ENCODE results near the gene TMEM151B. TPM values are rescaled to one million over a fixed set of nuclear protein-coding genes. Genes with fewer than 3 reads are reported as not detected.

TMEM151B gene
- total RNA-seq, 3 donors from 2014 or later (not counting 1 experiment from before 2014, with no cell fraction given), result not detected

GRCh38 chr6:44234101-44235025, 35.9 kb upstream of the TMEM151B start:
- Mint-ChIP-seq H3K27me3 (ENCODE audit: low read depth in 2 of 2) (no peaks in the 10 kb centered on the region), H3K27ac (peak overlapping the region in 1 of 2 donors; percentile 33), H3K9me3 (no peaks in the 10 kb centered on the region), H3K4me3 (no peak overlapping the region), H3K36me3 (no peaks in the 10 kb centered on the region), H3K4me1 (peaks cover 8 to 16% of the 10 kb centered on the region in 2 donors)
- 80% methylated on average over 5 of the region's 5 CpGs for WGBS (ENCODE audit: insufficient coverage)
- Histone ChIP-seq H3K4me3 (ENCODE audit: low read length) (no peak overlapping the region), H3K4me1 (ENCODE audit: control insufficient read depth, insufficient read depth, low read length) (peaks cover 20% of the 10 kb centered on the region), H3K9me3 (ENCODE audit: control insufficient read depth, insufficient read depth, low read length) (no peaks in the 10 kb centered on the region), H3K27me3 (ENCODE audit: control insufficient read depth, insufficient read depth, low read length) (no peaks in the 10 kb centered on the region), H3K36me3 (ENCODE audit: control insufficient read depth, insufficient read depth, low read length) (no peaks in the 10 kb centered on the region), H3K27ac (ENCODE audit: low read length) (no peak overlapping the region)
- TF ChIP-seq CTCF (IDR thresholded peaks at IDR 0.05), result no peak
- intact Hi-C loops (cut with micrococcal nuclease), result no loop called here
- DNase-seq (peak in 1 of 2 donors; percentile 43), ATAC-seq (no peak)

GRCh38 chr6:44235269-44235668, 35.0 kb upstream of the TMEM151B start:
- Mint-ChIP-seq H3K36me3 (no peaks in the 10 kb centered on the region), H3K9me3 (no peaks in the 10 kb centered on the region), H3K4me3 (no peak overlapping the region), H3K27me3 (ENCODE audit: low read depth in 2 of 2) (no peaks in the 10 kb centered on the region), H3K4me1 (peaks cover 8 to 16% of the 10 kb centered on the region in 2 donors), H3K27ac (no peak overlapping the region)
- intact Hi-C loops (cut with micrococcal nuclease), result no loop called here
- Histone ChIP-seq H3K4me3 (ENCODE audit: low read length) (no peak overlapping the region), H3K27me3 (ENCODE audit: control insufficient read depth, insufficient read depth, low read length) (no peaks in the 10 kb centered on the region), H3K4me1 (ENCODE audit: control insufficient read depth, insufficient read depth, low read length) (peaks cover 20% of the 10 kb centered on the region), H3K9me3 (ENCODE audit: control insufficient read depth, insufficient read depth, low read length) (no peaks in the 10 kb centered on the region), H3K36me3 (ENCODE audit: control insufficient read depth, insufficient read depth, low read length) (no peaks in the 10 kb centered on the region), H3K27ac (ENCODE audit: low read length) (no peak overlapping the region)
- WGBS (ENCODE audit: insufficient coverage), result 83% methylated on average over 5 of the region's 6 CpGs
- ATAC-seq (no peak), DNase-seq (no peak)
- TF ChIP-seq CTCF (IDR thresholded peaks at IDR 0.05), result no peak

- 94% methylated on average over 5 of the region's 6 CpGs for WGBS (ENCODE audit: insufficient coverage)
- DNase-seq (no peak), ATAC-seq (no peak)
- no peak overlapping the region for H3K27ac ChIP-seq (ENCODE audit: low read length)
- no peak overlapping the region for H3K27ac Mint-ChIP-seq
- peaks cover 20% of the 10 kb centered on the region for H3K4me1 ChIP-seq (ENCODE audit: control insufficient read depth, insufficient read depth, low read length)
- no peaks in the 10 kb centered on the region for H3K36me3 Mint-ChIP-seq
- TF ChIP-seq CTCF (IDR thresholded peaks at IDR 0.05), result no peak
- intact Hi-C loops (cut with micrococcal nuclease), result no loop called here
- no peaks in the 10 kb centered on the region for H3K9me3 ChIP-seq (ENCODE audit: control insufficient read depth, insufficient read depth, low read length)
- H3K27me3 ChIP-seq (ENCODE audit: control insufficient read depth, insufficient read depth, low read length), result no peaks in the 10 kb centered on the region
- no peaks in the 10 kb centered on the region for H3K36me3 ChIP-seq (ENCODE audit: control insufficient read depth, insufficient read depth, low read length)
- H3K4me3 ChIP-seq (ENCODE audit: low read length), result no peak overlapping the region
- peaks cover 8 to 16% of the 10 kb centered on the region in 2 donors for H3K4me1 Mint-ChIP-seq
- peak overlapping the region; percentile 21 for H3K4me3 Mint-ChIP-seq
- no peaks in the 10 kb centered on the region for H3K9me3 Mint-ChIP-seq
- no peaks in the 10 kb centered on the region for H3K27me3 Mint-ChIP-seq (ENCODE audit: low read depth in 2 of 2)
Measured at GRCh38 chr6:44235891-44236516, 34.2 kb upstream of the TMEM151B start.

All from natural killer cell (primary cell).